GM18520 (cell line): ENCODE results near the gene PLEKHA1.

ENCODE experiments used
- ATAC-seq: cut with Tn5 transposase; IDR thresholded peaks from one replicate; pipeline ENCODE4 v1.9.1; 2021; ENCODE audit not compliant: unreplicated experiment

PLEKHA1 gene

GRCh38 chr10:122346326-122346950 is 28.1 kb upstream of the PLEKHA1 start:
- no peak for ATAC-seq

- no peak for ATAC-seq
These were observed 27.2 kb upstream of the PLEKHA1 start for GRCh38 chr10:122347170-122347841.

- no peak for ATAC-seq
These were observed 26.0 kb upstream of the PLEKHA1 start for GRCh38 chr10:122348512-122348911.

- no peak for ATAC-seq
These were observed 25.6 kb upstream of the PLEKHA1 start for GRCh38 chr10:122348935-122349361.

GRCh38 chr10:122349758-122350369 is 24.6 kb upstream of the PLEKHA1 start:
- ATAC-seq: no peak

- no peak for ATAC-seq
These were observed 23.6 kb upstream of the PLEKHA1 start for GRCh38 chr10:122350893-122351292.

- ATAC-seq: no peak
These were observed 21.5 kb upstream of the PLEKHA1 start for GRCh38 chr10:122352817-122353525.

GRCh38 chr10:122354383-122354782 is 20.1 kb upstream of the PLEKHA1 start:
- ATAC-seq: no peak

- no peak for ATAC-seq
These were observed 16.8 kb upstream of the PLEKHA1 start for GRCh38 chr10:122357685-122358084.

- ATAC-seq: no peak
These were observed 14.9 kb upstream of the PLEKHA1 start for GRCh38 chr10:122359621-122360020.

GRCh38 chr10:122361046-122361445 is 13.5 kb upstream of the PLEKHA1 start:
- ATAC-seq: no peak

- ATAC-seq: no peak
These were observed 12.4 kb upstream of the PLEKHA1 start for GRCh38 chr10:122362031-122362592.

- ATAC-seq: no peak
These were observed 11.9 kb upstream of the PLEKHA1 start for GRCh38 chr10:122362621-122363020.

- ATAC-seq: no peak
These were observed 11.2 kb upstream of the PLEKHA1 start for GRCh38 chr10:122363311-122363710.

- ATAC-seq: no peak
These were observed 10.6 kb upstream of the PLEKHA1 start for GRCh38 chr10:122363722-122364463.

GRCh38 chr10:122368502-122369254 is 5.8 kb upstream of the PLEKHA1 start:
- no peak for ATAC-seq

- no peak for ATAC-seq
These were observed 1.4 kb upstream of the PLEKHA1 start for GRCh38 chr10:122373108-122373507.

GRCh38 chr10:122373721-122374120 is 787 bp upstream of the PLEKHA1 start:
- ATAC-seq: no peak

GRCh38 chr10:122374859-122375678 is 561 bp downstream of the PLEKHA1 start:
- peak; percentile 44 for ATAC-seq
